Neural progenitor cell (in vitro differentiated cells): Measurements from ENCODE around the gene PAX7. TPM values are rescaled to one million over a fixed set of nuclear protein-coding genes. Genes with fewer than 3 reads are reported as not detected.
A peak's percentile ranks its signal among the peaks of the same experiment; 100 is the strongest.

Experiments
- DNase-seq: peaks from one replicate; pipeline ENCODE4 v3.0.0-alpha.2; 2016; ENCODE audit warnings: low spot score
- H2AFZ ChIP-seq: fragments of 200-600 bp; sonication (generic); replicated peaks from 2 replicates; pipeline ENCODE4 v1.6.1; 2016; ENCODE audit warnings: antibody characterized with exemption
- H3F3A ChIP-seq: fragments of 200-600 bp; sonication (generic); 2 replicates; pipeline ENCODE4 v1.6.1; 2016; ENCODE audit warnings: antibody characterized with exemption, low read depth
- H3K27ac ChIP-seq: fragments of 200-600 bp; sonication (generic); 2 replicates; pipeline ENCODE4 v1.5.1; 2016; ENCODE audit warnings: mild to moderate bottlenecking
- H3K27me3 ChIP-seq: fragments of 200-600 bp; sonication (generic); 2 replicates; pipeline ENCODE4 v1.6.1; 2016; ENCODE audit warnings: mild to moderate bottlenecking, moderate library complexity
- H3K36me3 ChIP-seq: fragments of 200-600 bp; sonication (generic); 2 replicates; pipeline ENCODE4 v1.5.1; 2016
- H3K4me1 ChIP-seq: fragments of 200-600 bp; sonication (generic); 2 replicates; pipeline ENCODE4 v1.6.1; 2016; ENCODE audit warnings: mixed run types
- H3K4me2 ChIP-seq: fragments of 200-600 bp; sonication (generic); 2 replicates; pipeline ENCODE4 v1.6.1; 2016
- H3K4me3 ChIP-seq: fragments of 200-600 bp; sonication (generic); 2 replicates; pipeline ENCODE4 v1.5.1; 2016
- H3K79me2 ChIP-seq: fragments of 200-600 bp; sonication (generic); 2 replicates; pipeline ENCODE4 v1.6.1; 2016; ENCODE audit warnings: low read depth
- H3K9ac ChIP-seq: fragments of 200-600 bp; sonication (generic); 2 replicates; pipeline ENCODE4 v1.6.1; 2016
- H3K9me3 ChIP-seq: fragments of 200-600 bp; sonication (generic); 2 replicates; pipeline ENCODE4 v1.5.1; 2016; ENCODE audit warnings: low read depth
- H4K20me1 ChIP-seq: fragments of 200-600 bp; sonication (generic); 2 replicates; pipeline ENCODE4 v1.6.1; 2016; ENCODE audit warnings: low read depth
- H3K27ac Mint-ChIP-seq: 3 replicates; pipeline ENCODE4 v1.8.0; 2021; ENCODE audit warnings: mixed read lengths
- H3K27me3 Mint-ChIP-seq: 2 replicates; pipeline ENCODE4 v1.8.0; 2022; ENCODE audit warnings: low read depth, mild to moderate bottlenecking, inconsistent platforms, moderate library complexity, mixed read lengths; ENCODE audit not compliant: insufficient read depth
- H3K36me3 Mint-ChIP-seq: 3 replicates; pipeline ENCODE4 v1.8.0; 2021; ENCODE audit warnings: mixed read lengths
- H3K4me1 Mint-ChIP-seq: 3 replicates; pipeline ENCODE4 v1.8.0; 2021; ENCODE audit warnings: mixed read lengths
- H3K4me3 Mint-ChIP-seq: 3 replicates; pipeline ENCODE4 v1.8.0; 2021; ENCODE audit warnings: mild to moderate bottlenecking, moderate library complexity, mixed read lengths
- H3K9me3 Mint-ChIP-seq: 3 replicates; pipeline ENCODE4 v1.8.0; 2020; ENCODE audit warnings: mixed read lengths
- CTCF ChIP-seq: fragments of 200-600 bp; sonication (generic); IDR thresholded peaks from 2 replicates; pipeline ENCODE4 v1.5.1; 2017; ENCODE audit warnings: antibody characterized with exemption, mild to moderate bottlenecking
- EZH2 ChIP-seq: fragments of 200-600 bp; sonication (generic); IDR thresholded peaks from 2 replicates; pipeline ENCODE4 v1.6.1; 2017; ENCODE audit warnings: antibody characterized with exemption, mild to moderate bottlenecking, moderate library complexity
- EZH2phosphoT487 ChIP-seq: fragments of 200-600 bp; sonication (generic); IDR thresholded peaks from 2 replicates; pipeline ENCODE4 v1.6.1; 2017; ENCODE audit warnings: antibody characterized with exemption
- total RNA-seq: library from RNA; depleted of rRNA; stranded (reverse); fragments of >200 nt; gene quantifications from 2 replicates; pipeline ENCODE4 v1.2.3, GENCODE V29; 2015; ENCODE audit warnings: low replicate concordance

PAX7 gene
- total RNA-seq, 1 donor from 2014 or later: 0.06 TPM

GRCh38 chr1:18651713-18652112, 21.1 kb downstream of the PAX7 start:
- Histone ChIP-seq H3F3A (peaks cover 78% of the 10 kb centered on the region), H2AFZ (no peak overlapping the region), H3K27me3 (peaks cover 100% of the 10 kb centered on the region), H3K79me2 (no peaks in the 10 kb centered on the region), H3K4me1 (peaks cover 53% of the 10 kb centered on the region), H3K4me3 (no peak overlapping the region), H3K9ac (no peak overlapping the region), H3K4me2 (no peak overlapping the region), H4K20me1 (peaks cover 94% of the 10 kb centered on the region), H3K9me3 (no peaks in the 10 kb centered on the region), H3K36me3 (no peaks in the 10 kb centered on the region), H3K27ac (no peak overlapping the region)
- Mint-ChIP-seq H3K4me1 (peaks cover 79% of the 10 kb centered on the region), H3K36me3 (no peaks in the 10 kb centered on the region), H3K4me3 (no peak overlapping the region), H3K27me3 (peaks cover 39% of the 10 kb centered on the region), H3K9me3 (no peaks in the 10 kb centered on the region), H3K27ac (no peak overlapping the region)
- peak; percentile 69 for DNase-seq
- TF ChIP-seq CTCF: no peak
- TF ChIP-seq EZH2phosphoT487: peak; percentile 92

DNA sequence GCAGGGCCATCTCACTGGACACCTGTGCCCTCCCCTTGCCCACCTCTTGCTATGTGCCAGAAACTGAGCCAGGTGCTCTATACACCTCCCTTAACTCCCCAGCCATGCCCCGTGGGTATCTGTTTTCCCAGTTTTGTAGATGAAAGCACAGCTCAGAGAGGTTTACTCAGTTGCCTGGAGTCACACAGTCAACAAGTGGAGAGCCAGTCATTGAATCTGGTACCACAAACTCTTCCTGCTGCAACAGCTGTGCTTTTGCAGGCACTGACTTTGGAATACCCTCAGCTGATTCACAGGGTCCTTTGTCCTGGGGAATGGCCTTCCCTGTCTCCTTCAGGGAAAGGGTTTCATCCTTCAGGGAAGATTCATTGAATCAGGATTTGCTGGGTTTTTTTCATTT, 22.1 kb downstream of the PAX7 start:
- H3K4me2 ChIP-seq: peak overlapping the region; percentile 59
- peaks cover 39% of the 10 kb centered on the region for H3K27me3 Mint-ChIP-seq
- DNase-seq: no peak
- H3K36me3 Mint-ChIP-seq: no peaks in the 10 kb centered on the region
- H3K9me3 Mint-ChIP-seq: no peaks in the 10 kb centered on the region
- peaks cover 100% of the 10 kb centered on the region for H3K27me3 ChIP-seq
- H3K9me3 ChIP-seq: no peaks in the 10 kb centered on the region
- no peaks in the 10 kb centered on the region for H3K36me3 ChIP-seq
- H3K4me3 Mint-ChIP-seq: peak overlapping the region; percentile 74
- no peak overlapping the region for H3K27ac Mint-ChIP-seq
- TF ChIP-seq CTCF (no peak), EZH2phosphoT487 (no peak), EZH2 (no peak)
- H3F3A ChIP-seq: peaks cover 80% of the 10 kb centered on the region
- peaks cover 96% of the 10 kb centered on the region for H4K20me1 ChIP-seq
- no peak overlapping the region for H2AFZ ChIP-seq
- H3K27ac ChIP-seq: no peak overlapping the region
- H3K9ac ChIP-seq: no peak overlapping the region
- peaks cover 85% of the 10 kb centered on the region for H3K4me1 Mint-ChIP-seq
- H3K79me2 ChIP-seq: no peaks in the 10 kb centered on the region
- peaks cover 55% of the 10 kb centered on the region for H3K4me1 ChIP-seq
- no peak overlapping the region for H3K4me3 ChIP-seq

DNA sequence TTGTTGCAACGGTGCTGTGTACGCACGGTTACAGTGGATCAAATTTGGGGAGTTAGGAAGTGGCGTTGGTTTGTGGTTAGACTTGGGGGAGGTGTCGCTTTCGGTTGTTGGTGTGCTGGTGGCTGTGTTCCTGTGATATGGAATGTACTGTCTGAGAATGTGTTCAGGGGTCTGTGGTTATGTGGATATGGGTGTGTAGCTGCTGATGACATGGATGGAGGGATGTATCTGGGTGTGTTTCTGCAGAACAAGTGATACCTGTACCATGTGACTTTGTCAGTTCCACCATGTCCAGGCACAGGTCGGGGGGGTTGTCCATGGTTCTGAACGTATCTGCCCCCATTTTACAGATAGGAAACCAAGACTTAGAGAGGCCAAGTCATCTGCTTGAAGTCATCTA, 22.7 kb downstream of the PAX7 start:
- no peak overlapping the region for H3K27ac ChIP-seq
- H3K4me2 ChIP-seq: peak overlapping the region; percentile 59
- H3K9me3 Mint-ChIP-seq: no peaks in the 10 kb centered on the region
- H3K4me3 Mint-ChIP-seq: peak overlapping the region; percentile 6
- no peak for TF ChIP-seq CTCF
- TF ChIP-seq EZH2: peak; percentile 47
- TF ChIP-seq EZH2phosphoT487: no peak
- H3K4me3 ChIP-seq: no peak overlapping the region
- peaks cover 37% of the 10 kb centered on the region for H3K27me3 Mint-ChIP-seq
- H3K9ac ChIP-seq: no peak overlapping the region
- H3K27ac Mint-ChIP-seq: peak overlapping the region; percentile 74
- H3F3A ChIP-seq: peaks cover 83% of the 10 kb centered on the region
- H3K4me1 Mint-ChIP-seq: peaks cover 85% of the 10 kb centered on the region
- H3K36me3 ChIP-seq: no peaks in the 10 kb centered on the region
- no peaks in the 10 kb centered on the region for H3K79me2 ChIP-seq
- no peak for DNase-seq
- H3K36me3 Mint-ChIP-seq: no peaks in the 10 kb centered on the region
- peaks cover 100% of the 10 kb centered on the region for H3K27me3 ChIP-seq
- peaks cover 97% of the 10 kb centered on the region for H4K20me1 ChIP-seq
- no peak overlapping the region for H2AFZ ChIP-seq
- H3K9me3 ChIP-seq: no peaks in the 10 kb centered on the region
- peaks cover 59% of the 10 kb centered on the region for H3K4me1 ChIP-seq
